Measurements from ENCODE around the gene ARAP2. TPM values are rescaled to one million over a fixed set of nuclear protein-coding genes. Genes with fewer than 3 reads are reported as not detected.

The ARAP2 gene
- total and polyA plus RNA-seq, 11 donors: 0.38 to 17.0 (median 3.4) TPM

DNA sequence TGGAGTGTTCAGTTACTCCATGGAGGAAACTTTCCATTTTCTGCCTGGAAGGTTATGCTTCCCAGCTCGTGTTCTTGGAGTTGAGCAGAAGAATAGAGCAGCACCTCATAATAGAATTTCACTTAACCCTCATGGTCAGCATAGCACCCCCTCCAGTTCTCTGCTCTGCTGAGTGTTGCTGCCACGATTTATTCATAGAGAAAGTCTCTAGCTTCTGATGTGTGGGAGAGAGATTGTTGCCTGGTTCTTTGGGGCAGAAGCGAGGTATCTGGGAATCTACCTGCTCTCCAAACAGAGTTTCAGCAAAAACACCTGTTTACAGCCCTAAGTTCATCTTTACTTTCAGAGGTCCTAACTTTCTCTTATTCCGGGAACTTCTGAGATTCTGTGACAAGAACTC, 33.2 kb upstream of the ARAP2 start:
- intact Hi-C loops (cut with DNase I): no loop called here
- Histone ChIP-seq H3K4me3 (no peak overlapping the region), H3K36me3 (no peaks in the 10 kb centered on the region), H3K4me1 (no peaks in the 10 kb centered on the region), H3K9me3 (no peaks in the 10 kb centered on the region), H3K27me3 (no peaks in the 10 kb centered on the region), H3K27ac (no peak overlapping the region)
- TF ChIP-seq, protein P1, sequence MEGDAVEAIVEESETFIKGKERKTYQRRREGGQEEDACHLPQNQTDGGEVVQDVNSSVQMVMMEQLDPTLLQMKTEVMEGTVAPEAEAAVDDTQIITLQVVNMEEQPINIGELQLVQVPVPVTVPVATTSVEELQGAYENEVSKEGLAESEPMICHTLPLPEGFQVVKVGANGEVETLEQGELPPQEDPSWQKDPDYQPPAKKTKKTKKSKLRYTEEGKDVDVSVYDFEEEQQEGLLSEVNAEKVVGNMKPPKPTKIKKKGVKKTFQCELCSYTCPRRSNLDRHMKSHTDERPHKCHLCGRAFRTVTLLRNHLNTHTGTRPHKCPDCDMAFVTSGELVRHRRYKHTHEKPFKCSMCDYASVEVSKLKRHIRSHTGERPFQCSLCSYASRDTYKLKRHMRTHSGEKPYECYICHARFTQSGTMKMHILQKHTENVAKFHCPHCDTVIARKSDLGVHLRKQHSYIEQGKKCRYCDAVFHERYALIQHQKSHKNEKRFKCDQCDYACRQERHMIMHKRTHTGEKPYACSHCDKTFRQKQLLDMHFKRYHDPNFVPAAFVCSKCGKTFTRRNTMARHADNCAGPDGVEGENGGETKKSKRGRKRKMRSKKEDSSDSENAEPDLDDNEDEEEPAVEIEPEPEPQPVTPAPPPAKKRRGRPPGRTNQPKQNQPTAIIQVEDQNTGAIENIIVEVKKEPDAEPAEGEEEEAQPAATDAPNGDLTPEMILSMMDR (IDR thresholded peaks at IDR 0.05): no peak
- DNase-seq: no peak
- ATAC-seq: no peak
- WGBS, 4 donors: 75 to 81% (median 76%) methylated on average over 4 of the region's 4 CpGs

DNA sequence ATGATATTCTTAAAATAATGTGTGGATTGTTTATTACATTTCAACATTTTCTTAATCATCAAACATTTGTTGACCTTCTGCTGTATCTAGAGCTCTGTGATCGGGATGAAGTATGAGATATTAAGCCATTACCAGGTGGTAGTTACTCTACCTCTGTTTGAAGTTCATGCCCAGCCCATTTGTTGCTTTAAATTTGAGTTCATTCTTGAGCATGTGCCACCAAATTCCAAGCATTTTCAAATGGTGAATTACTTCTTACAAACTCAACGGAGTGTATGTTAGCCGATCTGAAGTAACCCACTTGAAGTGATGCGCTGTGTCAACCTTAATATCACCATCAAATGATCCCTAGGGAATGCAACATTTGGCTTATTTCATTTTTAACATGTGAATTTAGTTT, 29.8 kb upstream of the ARAP2 start:
- Histone ChIP-seq H3K36me3 (no peaks in the 10 kb centered on the region), H3K27me3 (no peaks in the 10 kb centered on the region), H3K4me1 (peaks cover 0 to 6% (median 0%) of the 10 kb centered on the region in 12 donors), H3K4me3 (no peak overlapping the region), H3K9me3 (no peaks in the 10 kb centered on the region), H3K27ac (no peak overlapping the region)
- intact Hi-C loops (cut with DNase I): no loop called here
- DNase-seq (no peak), ATAC-seq (no peak)
- 77 to 80% (median 78%) methylated on average over 4 of the region's 4 CpGs for WGBS, 4 donors
- no peak for TF ChIP-seq POLR2A (IDR thresholded peaks at IDR 0.05)
- TF ChIP-seq, protein P1 (IDR thresholded peaks at IDR 0.05): no peak

DNA sequence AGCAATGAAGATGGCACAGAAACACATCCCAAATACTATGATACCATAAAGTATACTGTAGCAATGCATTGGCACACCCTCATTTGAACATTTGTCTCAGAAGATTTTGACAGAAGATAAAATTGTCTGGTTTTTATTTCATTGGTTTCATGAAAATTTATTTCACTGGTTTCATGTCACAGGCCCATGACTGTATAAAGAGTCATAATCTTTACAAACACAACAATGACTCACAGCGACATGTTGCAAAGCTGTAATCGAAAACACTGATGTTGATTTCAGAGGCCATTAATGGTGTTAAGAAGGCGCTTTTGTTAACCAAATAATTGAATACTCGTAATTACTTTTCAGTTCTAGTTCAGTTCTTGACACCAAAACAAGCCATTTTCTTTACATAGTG, 29.0 kb upstream of the ARAP2 start:
- intact Hi-C loops (cut with DNase I): no loop called here
- H3K27me3 ChIP-seq: no peaks in the 10 kb centered on the region
- no peak for ATAC-seq
- H3K9me3 ChIP-seq: no peaks in the 10 kb centered on the region
- no peak for TF ChIP-seq POLR2A (IDR thresholded peaks at IDR 0.05)
- TF ChIP-seq, protein P1 (IDR thresholded peaks at IDR 0.05): no peak
- WGBS, 4 donors: 85 to 90% (median 87%) methylated on average over 4 of the region's 4 CpGs
- peaks cover 0 to 6% (median 0%) of the 10 kb centered on the region in 12 donors for H3K4me1 ChIP-seq
- no peak overlapping the region for H3K4me3 ChIP-seq
- no peak for DNase-seq
- H3K27ac ChIP-seq: no peak overlapping the region
- H3K36me3 ChIP-seq: no peaks in the 10 kb centered on the region

DNA sequence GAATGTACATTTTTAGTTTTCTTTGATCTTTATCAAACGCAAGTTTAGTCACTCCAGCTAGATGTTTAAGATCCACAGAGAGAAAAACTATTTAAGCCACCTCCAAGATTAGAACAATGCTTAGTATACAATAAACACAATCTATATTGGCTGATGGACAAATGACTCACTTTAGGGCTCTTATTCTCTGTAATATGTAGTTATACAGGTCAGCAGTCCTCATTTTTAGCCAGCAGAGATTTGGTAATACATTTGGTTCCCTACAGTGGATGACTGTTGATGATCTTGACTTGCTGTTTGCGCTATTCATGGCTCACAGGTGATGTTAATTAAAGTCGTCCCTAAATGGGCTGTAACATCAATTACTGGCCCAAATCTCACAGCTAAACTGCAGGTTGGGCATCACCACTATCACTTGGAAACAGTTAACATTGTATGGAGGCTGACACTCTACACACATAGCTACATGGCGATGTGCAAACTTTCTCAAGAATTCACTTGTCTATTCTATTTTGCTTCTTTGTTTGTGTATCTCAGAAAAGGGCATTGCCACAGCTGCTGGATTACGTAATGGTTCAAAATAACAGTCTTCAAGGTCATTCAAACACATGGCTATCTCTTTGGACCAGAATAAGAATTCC, 25.3 kb upstream of the ARAP2 start:
- no peak for ATAC-seq

More for the DNA sequence above, 25.3 kb upstream of the ARAP2 start:
- H3K27ac ChIP-seq: no peak overlapping the region
- no peak overlapping the region for H3K4me3 ChIP-seq
- H3K36me3 ChIP-seq: no peaks in the 10 kb centered on the region
- no peak for DNase-seq
- H3K27me3 ChIP-seq: no peaks in the 10 kb centered on the region
- no peaks in the 10 kb centered on the region for H3K9me3 ChIP-seq
- TF ChIP-seq, protein P1 (IDR thresholded peaks at IDR 0.05): no peak
- no peak for TF ChIP-seq POLR2A (IDR thresholded peaks at IDR 0.05)
- 68 to 79% (median 72%) methylated on average over 5 of the region's 5 CpGs for WGBS, 4 donors
- intact Hi-C loops (cut with DNase I): no loop called here
- H3K4me1 ChIP-seq: peaks cover 0 to 24% (median 0%) of the 10 kb centered on the region in 12 donors
